Lung (tissue), 12 donors: ENCODE measurements around the gene PSENEN. TPM values are rescaled to one million over a fixed set of nuclear protein-coding genes. Genes with fewer than 3 reads are reported as not detected.

ENCODE experiments used
- ATAC-seq: fragments of 200-7000 bp; cut with Tn5 transposase; one replicate; pipeline ENCODE4 v1.9.1; 2020; ENCODE audit warnings: moderate number of reproducible peaks; ENCODE audit not compliant: insufficient read depth, low FRiP score
- DNase-seq, 3 donors: peaks; one replicate each; pipeline ENCODE4 v3.0.0-alpha.2; 2013 to 2017
- H3K27ac ChIP-seq, 2 donors: one replicate each; pipeline ENCODE4 v1.5.1; 2013; ENCODE audit warnings: mild to moderate bottlenecking in 2 of 2, moderate library complexity in 2 of 2, control low read depth in 1 of 2, inconsistent platforms in 1 of 2, low read depth in 1 of 2, low read length in 1 of 2
- H3K27me3 ChIP-seq, 3 donors: one replicate each; pipeline ENCODE4 v1.5.1; 2013; ENCODE audit warnings: low read length in 2 of 3; ENCODE audit not compliant: control insufficient read depth in 3 of 3, insufficient read depth in 3 of 3
- H3K36me3 ChIP-seq, 4 donors: one replicate each; pipeline ENCODE4 v1.5.1; 2013; ENCODE audit warnings: low read length in 4 of 4, mild to moderate bottlenecking in 1 of 4, moderate library complexity in 1 of 4; ENCODE audit not compliant: control insufficient read depth in 4 of 4, insufficient read depth in 4 of 4
- H3K4me1 ChIP-seq, 5 donors: one replicate each; pipeline ENCODE4 v1.5.1; 2013; ENCODE audit warnings: low read length in 5 of 5, mild to moderate bottlenecking in 2 of 5, moderate library complexity in 1 of 5; ENCODE audit not compliant: control insufficient read depth in 5 of 5, insufficient read depth in 5 of 5
- H3K4me3 ChIP-seq: one replicate; pipeline ENCODE4 v1.5.1; 2013; ENCODE audit warnings: mild to moderate bottlenecking, control low read depth, moderate library complexity
- H3K9ac ChIP-seq, 2 donors: one replicate each; pipeline ENCODE4 v1.5.1; 2013; ENCODE audit warnings: low read length in 2 of 2, control low read depth in 1 of 2; ENCODE audit not compliant: insufficient read depth in 1 of 2
- H3K9me3 ChIP-seq, 4 donors: one replicate each; pipeline ENCODE4 v1.5.1; 2013; ENCODE audit warnings: low read length in 3 of 4, mild to moderate bottlenecking in 1 of 4, moderate library complexity in 1 of 4; ENCODE audit not compliant: control insufficient read depth in 4 of 4, insufficient read depth in 3 of 4
- CTCF ChIP-seq: IDR thresholded peaks from 2 replicates; pipeline ENCODE4 v1.5.1; 2012; ENCODE audit warnings: mild to moderate bottlenecking; ENCODE audit errors: control extremely low read depth, extremely low read depth
- WGBS, 2 donors: extraction: QIAGEN DNeasy Blood & Tissue Kit; methylation state at CpG; one replicate each; pipeline ENCODE4 v1.1.7; 2013; 5-methylcytosine and 5-hydroxymethylcytosine counted together
- polyA plus RNA-seq, 2 donors: library from polyadenylated mRNA; stranded (reverse); fragments of 200-250 nt; gene quantifications; one replicate each; pipeline ENCODE4 v1.2.1, GENCODE V29; 2013
- total RNA-seq, 2 donors: library from RNA; depleted of rRNA in 1 of 2; stranded (reverse); fragments of >200 nt in 1 of 2; gene quantifications; one replicate each; pipeline ENCODE4 v1.2.1, GENCODE V29; 2014 to 2021
- donor health status: control.
- donor health status: control.
- donor health status: Bipolar disorder and iron deficiency.
- donor health status: healthy.
- donor health status: DM: yes; HTN: yes; CAD: no.

PSENEN gene
- total and polyA plus RNA-seq, 4 donors = 36.8 to 196 (median 107) TPM

- DNase-seq (peak; percentile 99 to 100 (median 100)), ATAC-seq (peak; percentile 95)
- no peak for TF ChIP-seq CTCF
- H3K9ac ChIP-seq = peak within 1 kb of the TSS; percentile 46 to 96
- H3K27ac ChIP-seq = peak within 1 kb of the TSS; percentile 97
- H3K4me3 ChIP-seq = peak within 1 kb of the TSS; percentile 91
- H3K36me3 ChIP-seq = peaks cover 0 to 20% (median 17%) of the 10 kb centered on the region in 4 donors
- WGBS, 2 donors = 0% methylated on average over 52 to 53 of the region's 53 CpGs
- peaks cover 0 to 32% (median 14%) of the 10 kb centered on the region in 5 donors for H3K4me1 ChIP-seq
- peaks cover 0 to 2% (median 0%) of the 10 kb centered on the region in 4 donors for H3K9me3 ChIP-seq
- peaks cover 0 to 4% (median 0%) of the 10 kb centered on the region in 3 donors for H3K27me3 ChIP-seq
These were observed 12.5 kb downstream of the PSENEN start, which contains the start of gene PROSER3 for GRCh38 chr19:35757749-35758608. Gene PROSER3, plus strand, starts transcription at chr19:35758176. Its CDS starts 40 bp downstream, at chr19:35758216.

- Histone ChIP-seq H3K9ac (peak overlapping the region in 1 of 2 donors; percentile 37), H3K27ac (no peak overlapping the region), H3K4me3 (no peak overlapping the region), H3K4me1 (peaks cover 0 to 32% (median 14%) of the 10 kb centered on the region in 5 donors), H3K27me3 (peaks cover 0 to 4% (median 0%) of the 10 kb centered on the region in 3 donors), H3K36me3 (peaks cover 0 to 12% (median 11%) of the 10 kb centered on the region in 4 donors), H3K9me3 (peaks cover 0 to 2% (median 0%) of the 10 kb centered on the region in 4 donors)
- WGBS, 2 donors = 91 to 100% methylated on average over 2 of the region's 2 CpGs
- ATAC-seq (no peak), DNase-seq (no peak)
- TF ChIP-seq CTCF = no peak
These were observed 14.2 kb downstream of the PSENEN start for GRCh38 chr19:35759697-35760096.

- no peaks in the 10 kb centered on the region for H3K27me3 ChIP-seq
- DNase-seq (no peak), ATAC-seq (no peak)
- H3K9me3 ChIP-seq = peaks cover 0 to 2% (median 0%) of the 10 kb centered on the region in 4 donors
- 91 to 98% methylated on average over 4 of the region's 4 CpGs for WGBS, 2 donors
- no peak overlapping the region for H3K9ac ChIP-seq
- peaks cover 0 to 15% (median 15%) of the 10 kb centered on the region in 4 donors for H3K36me3 ChIP-seq
- peaks cover 0 to 24% (median 9%) of the 10 kb centered on the region in 5 donors for H3K4me1 ChIP-seq
- no peak for TF ChIP-seq CTCF
- no peak overlapping the region for H3K4me3 ChIP-seq
- no peak overlapping the region for H3K27ac ChIP-seq
These were observed 15.4 kb downstream of the PSENEN start for GRCh38 chr19:35760711-35761349.
